ENCODE measurements around the gene CPEB3. TPM values are rescaled to one million over a fixed set of nuclear protein-coding genes. Genes with fewer than 3 reads are reported as not detected.

Gene CPEB3
- total RNA-seq, 1 donor from 2014 or later = 8.0 TPM

GRCh38 chr10:92238586-92239098 lies 52.2 kb downstream of the CPEB3 start:
- peaks cover 21% of the 10 kb centered on the region for H3K4me1 Mint-ChIP-seq (ENCODE audit: low read depth, unreplicated experiment)
- peaks cover 10% of the 10 kb centered on the region for H3K9me3 Mint-ChIP-seq (ENCODE audit: unreplicated experiment)
- H3K36me3 Mint-ChIP-seq (ENCODE audit: unreplicated experiment) = no peaks in the 10 kb centered on the region
- no peak for TF ChIP-seq CTCF (IDR thresholded peaks at IDR 0.05; ENCODE audit: partially characterized antibody, unreplicated experiment)
- peaks cover 9% of the 10 kb centered on the region for H3K27me3 Mint-ChIP-seq (ENCODE audit: unreplicated experiment)
- DNase-seq = no peak
- H3K27ac Mint-ChIP-seq (ENCODE audit: unreplicated experiment) = peak overlapping the region; percentile 76
- H3K4me3 Mint-ChIP-seq (ENCODE audit: unreplicated experiment) = peak overlapping the region; percentile 96

DNA sequence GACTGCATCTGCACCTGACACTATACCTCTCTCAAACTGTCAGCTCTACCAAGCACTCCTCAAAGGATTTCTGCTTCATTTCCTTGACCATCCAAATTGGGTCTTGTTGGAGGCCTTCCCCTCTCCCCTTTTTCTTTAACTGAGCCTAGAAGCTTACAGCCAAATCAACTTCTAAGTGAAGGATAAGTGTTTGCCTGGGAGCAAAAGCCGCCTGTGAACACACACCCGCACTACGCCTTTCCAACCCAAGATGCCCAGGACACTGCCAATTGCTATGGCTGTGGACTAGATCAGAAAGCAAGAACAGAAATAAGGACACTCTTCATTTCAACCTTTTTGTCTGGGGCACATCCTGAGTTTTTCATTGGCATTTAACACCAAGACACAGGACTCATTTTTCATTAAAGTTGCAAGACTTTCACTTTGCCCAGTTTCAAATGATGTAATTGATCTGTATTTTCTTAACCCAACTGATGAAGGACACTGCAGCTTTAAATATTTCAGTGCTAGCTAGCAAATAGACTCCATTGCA lies 52.8 kb downstream of the CPEB3 start:
- Mint-ChIP-seq H3K4me3 (ENCODE audit: unreplicated experiment) (peak overlapping the region; percentile 96), H3K4me1 (ENCODE audit: low read depth, unreplicated experiment) (peaks cover 17% of the 10 kb centered on the region), H3K36me3 (ENCODE audit: unreplicated experiment) (no peaks in the 10 kb centered on the region), H3K9me3 (ENCODE audit: unreplicated experiment) (peaks cover 10% of the 10 kb centered on the region), H3K27me3 (ENCODE audit: unreplicated experiment) (peaks cover 9% of the 10 kb centered on the region), H3K27ac (ENCODE audit: unreplicated experiment) (no peak overlapping the region)
- DNase-seq = no peak
- no peak for TF ChIP-seq CTCF (IDR thresholded peaks at IDR 0.05; ENCODE audit: partially characterized antibody, unreplicated experiment)

DNA sequence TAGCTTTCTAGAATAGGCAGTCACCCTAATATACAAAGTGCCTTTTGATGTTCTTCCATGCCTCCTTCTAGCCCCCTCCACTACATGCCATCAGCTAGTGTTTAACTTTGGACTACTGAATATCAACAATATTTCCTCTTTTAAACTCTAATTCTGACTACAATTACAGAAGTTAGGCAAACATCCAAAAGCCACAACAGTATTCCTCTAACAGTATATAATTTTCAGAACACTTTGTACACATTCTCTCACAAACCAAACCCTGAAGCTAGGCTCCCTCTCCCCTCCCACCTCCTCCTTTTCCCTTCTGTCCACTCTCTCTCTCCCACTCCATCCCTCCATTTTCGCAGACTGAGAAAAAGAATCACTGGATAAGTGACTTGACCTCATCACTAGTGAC lies 59.7 kb downstream of the CPEB3 start:
- H3K9me3 Mint-ChIP-seq (ENCODE audit: unreplicated experiment) = no peaks in the 10 kb centered on the region
- H3K27ac Mint-ChIP-seq (ENCODE audit: unreplicated experiment) = no peak overlapping the region
- no peaks in the 10 kb centered on the region for H3K36me3 Mint-ChIP-seq (ENCODE audit: unreplicated experiment)
- no peaks in the 10 kb centered on the region for H3K4me1 Mint-ChIP-seq (ENCODE audit: low read depth, unreplicated experiment)
- H3K27me3 Mint-ChIP-seq (ENCODE audit: unreplicated experiment) = peaks cover 1% of the 10 kb centered on the region
- no peak for TF ChIP-seq CTCF (IDR thresholded peaks at IDR 0.05; ENCODE audit: partially characterized antibody, unreplicated experiment)
- no peak for DNase-seq
- no peak overlapping the region for H3K4me3 Mint-ChIP-seq (ENCODE audit: unreplicated experiment)

GRCh38 chr10:92222603-92223262 lies 68.1 kb downstream of the CPEB3 start:
- no peaks in the 10 kb centered on the region for H3K9me3 Mint-ChIP-seq (ENCODE audit: unreplicated experiment)
- no peaks in the 10 kb centered on the region for H3K4me1 Mint-ChIP-seq (ENCODE audit: low read depth, unreplicated experiment)
- DNase-seq = no peak
- no peaks in the 10 kb centered on the region for H3K27me3 Mint-ChIP-seq (ENCODE audit: unreplicated experiment)
- H3K27ac Mint-ChIP-seq (ENCODE audit: unreplicated experiment) = no peak overlapping the region
- no peak overlapping the region for H3K4me3 Mint-ChIP-seq (ENCODE audit: unreplicated experiment)
- H3K36me3 Mint-ChIP-seq (ENCODE audit: unreplicated experiment) = no peaks in the 10 kb centered on the region
- TF ChIP-seq CTCF (IDR thresholded peaks at IDR 0.05; ENCODE audit: partially characterized antibody, unreplicated experiment) = no peak

- no peak for TF ChIP-seq CTCF (IDR thresholded peaks at IDR 0.05; ENCODE audit: partially characterized antibody, unreplicated experiment)
- Mint-ChIP-seq H3K4me3 (ENCODE audit: unreplicated experiment) (no peak overlapping the region), H3K27me3 (ENCODE audit: unreplicated experiment) (no peaks in the 10 kb centered on the region), H3K27ac (ENCODE audit: unreplicated experiment) (no peak overlapping the region), H3K9me3 (ENCODE audit: unreplicated experiment) (no peaks in the 10 kb centered on the region), H3K36me3 (ENCODE audit: unreplicated experiment) (no peaks in the 10 kb centered on the region), H3K4me1 (ENCODE audit: low read depth, unreplicated experiment) (no peaks in the 10 kb centered on the region)
- no peak for DNase-seq
These were observed 71.3 kb downstream of the CPEB3 start for GRCh38 chr10:92219559-92219958.

Measured in glutamatergic neuron (in vitro differentiated cells).